ENCODE measurements around the gene SPPL2B.

- no peak for TF ChIP-seq FOXM1 (IDR thresholded peaks at IDR 0.05; ENCODE audit: borderline replicate concordance, low read depth)
- TF ChIP-seq TAF1 (IDR thresholded peaks at IDR 0.05; ENCODE audit: low read depth) = no peak
- TF ChIP-seq YY1 (IDR thresholded peaks at IDR 0.05; ENCODE audit: low read depth) = no peak
- no peak for TF ChIP-seq EGR1 (IDR thresholded peaks at IDR 0.05)
- no peak for TF ChIP-seq CREB1 (IDR thresholded peaks at IDR 0.05; ENCODE audit: low read depth)
- no peak for TF ChIP-seq USF1 (IDR thresholded peaks at IDR 0.05)
- no peak for TF ChIP-seq MAX (IDR thresholded peaks at IDR 0.05)
- TF ChIP-seq CEBPB (IDR thresholded peaks at IDR 0.05) = no peak
- TF ChIP-seq TCF12 (IDR thresholded peaks at IDR 0.05; ENCODE audit: low read depth) = no peak
Observed at GRCh38 chr19:2344381-2344870, 15.9 kb downstream of the SPPL2B start.
